GM12801 (cell line): ENCODE measurements around the gene MS4A10.

Source experiments
- TF ChIP-seq, protein P1 (sequence below): IDR thresholded peaks from one replicate; pipeline ENCODE4 v1.5.1; 2011; ENCODE audit warnings: control low read depth; ENCODE audit not compliant: insufficient read length; ENCODE audit errors: extremely low read depth

The MS4A10 gene

DNA sequence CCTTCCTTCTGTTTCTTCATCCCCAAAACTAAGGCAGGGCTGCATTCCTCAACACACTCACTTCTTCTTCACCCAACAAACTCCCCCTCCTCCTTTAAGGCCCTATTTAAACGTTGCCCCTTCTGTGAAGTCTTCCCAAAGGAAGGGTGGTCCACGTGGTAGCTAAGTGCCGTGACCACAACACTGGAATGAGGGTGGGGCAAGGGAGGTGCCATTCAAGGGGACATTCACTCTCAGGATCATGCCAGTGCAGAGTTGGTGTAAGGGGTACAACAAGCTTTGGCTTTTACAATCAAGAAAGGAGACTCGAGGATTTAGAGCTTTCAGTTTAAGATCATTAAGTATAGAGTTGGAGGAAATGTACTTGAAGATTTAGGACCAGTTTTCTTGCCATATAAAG, 8.0 kb upstream of the MS4A10 start:
- TF ChIP-seq, protein P1, sequence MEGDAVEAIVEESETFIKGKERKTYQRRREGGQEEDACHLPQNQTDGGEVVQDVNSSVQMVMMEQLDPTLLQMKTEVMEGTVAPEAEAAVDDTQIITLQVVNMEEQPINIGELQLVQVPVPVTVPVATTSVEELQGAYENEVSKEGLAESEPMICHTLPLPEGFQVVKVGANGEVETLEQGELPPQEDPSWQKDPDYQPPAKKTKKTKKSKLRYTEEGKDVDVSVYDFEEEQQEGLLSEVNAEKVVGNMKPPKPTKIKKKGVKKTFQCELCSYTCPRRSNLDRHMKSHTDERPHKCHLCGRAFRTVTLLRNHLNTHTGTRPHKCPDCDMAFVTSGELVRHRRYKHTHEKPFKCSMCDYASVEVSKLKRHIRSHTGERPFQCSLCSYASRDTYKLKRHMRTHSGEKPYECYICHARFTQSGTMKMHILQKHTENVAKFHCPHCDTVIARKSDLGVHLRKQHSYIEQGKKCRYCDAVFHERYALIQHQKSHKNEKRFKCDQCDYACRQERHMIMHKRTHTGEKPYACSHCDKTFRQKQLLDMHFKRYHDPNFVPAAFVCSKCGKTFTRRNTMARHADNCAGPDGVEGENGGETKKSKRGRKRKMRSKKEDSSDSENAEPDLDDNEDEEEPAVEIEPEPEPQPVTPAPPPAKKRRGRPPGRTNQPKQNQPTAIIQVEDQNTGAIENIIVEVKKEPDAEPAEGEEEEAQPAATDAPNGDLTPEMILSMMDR = no peak

DNA sequence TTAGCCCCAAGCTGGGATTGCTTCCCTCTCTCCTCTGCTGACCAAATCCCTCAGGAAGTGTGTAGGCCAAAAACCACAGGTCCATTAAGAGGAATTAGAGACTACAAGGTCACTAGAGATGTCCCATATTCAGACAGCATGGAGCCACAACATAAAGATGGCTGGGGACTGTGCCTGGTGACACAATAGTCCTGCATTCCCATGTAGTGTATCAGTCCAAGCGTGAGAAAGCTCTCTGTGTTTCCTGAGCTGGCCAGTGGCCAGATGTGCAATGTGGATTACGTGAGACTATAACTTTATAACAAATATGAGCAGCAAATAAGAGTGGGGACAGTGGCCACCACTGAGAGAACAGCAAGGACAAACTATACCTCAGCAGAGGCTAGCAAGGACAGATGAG, 7.6 kb upstream of the MS4A10 start:
- TF ChIP-seq, protein P1 = no peak

- TF ChIP-seq, protein P1 = no peak
Observed at GRCh38 chr11:60780065-60780464, 5.1 kb upstream of the MS4A10 start.

- TF ChIP-seq, protein P1 = no peak
Observed at GRCh38 chr11:60780774-60781173, 4.4 kb upstream of the MS4A10 start.

DNA sequence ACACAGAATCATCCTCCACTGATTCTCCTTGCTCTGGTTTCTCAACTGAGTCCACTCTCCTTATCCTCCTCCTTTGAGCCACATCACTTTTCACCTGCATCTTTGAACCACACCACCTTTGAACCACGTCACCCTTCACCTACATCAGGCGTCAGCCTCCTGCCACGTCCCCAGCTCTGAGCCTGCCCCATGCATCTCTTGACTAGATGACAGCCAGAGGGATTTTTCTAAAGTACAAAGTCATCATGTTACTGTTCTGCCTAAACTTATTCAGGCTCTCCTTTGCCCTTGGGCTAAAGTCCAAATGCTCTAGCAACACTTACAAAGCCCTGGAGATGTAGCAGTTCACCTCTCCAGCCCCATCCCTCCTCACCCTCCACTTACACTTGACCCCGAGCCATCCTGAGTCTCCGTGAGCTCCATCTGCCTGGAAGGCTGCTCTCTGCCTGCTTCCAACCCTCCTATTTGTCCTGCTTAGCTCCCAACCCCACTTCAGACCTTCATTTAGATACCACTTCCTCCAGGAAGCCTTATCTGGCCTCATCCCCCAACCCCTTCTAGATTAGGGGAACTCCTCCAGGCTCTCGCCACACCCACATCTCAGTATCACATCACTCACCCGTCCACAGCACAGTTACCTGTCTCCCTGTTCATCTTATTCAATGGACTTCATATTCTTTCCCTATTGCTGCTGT, 3.7 kb upstream of the MS4A10 start:
- TF ChIP-seq, protein P1 = no peak

DNA sequence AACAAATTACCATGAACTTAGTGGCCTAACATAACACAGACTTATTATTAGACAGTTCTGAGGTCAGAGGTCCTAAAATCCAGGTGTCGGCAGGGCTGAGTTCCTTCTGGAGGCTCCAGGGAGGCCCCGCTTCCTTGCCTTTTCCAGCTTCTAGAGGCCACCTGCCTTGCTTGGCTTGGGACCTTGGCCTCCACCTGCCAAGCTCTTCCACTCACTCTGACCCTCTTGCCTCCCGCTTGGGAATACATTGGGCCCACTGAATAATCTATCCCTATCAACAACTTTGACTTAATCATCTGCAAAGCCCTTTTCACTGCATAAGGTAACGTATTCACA, 3.2 kb upstream of the MS4A10 start:
- TF ChIP-seq, protein P1 = no peak

DNA sequence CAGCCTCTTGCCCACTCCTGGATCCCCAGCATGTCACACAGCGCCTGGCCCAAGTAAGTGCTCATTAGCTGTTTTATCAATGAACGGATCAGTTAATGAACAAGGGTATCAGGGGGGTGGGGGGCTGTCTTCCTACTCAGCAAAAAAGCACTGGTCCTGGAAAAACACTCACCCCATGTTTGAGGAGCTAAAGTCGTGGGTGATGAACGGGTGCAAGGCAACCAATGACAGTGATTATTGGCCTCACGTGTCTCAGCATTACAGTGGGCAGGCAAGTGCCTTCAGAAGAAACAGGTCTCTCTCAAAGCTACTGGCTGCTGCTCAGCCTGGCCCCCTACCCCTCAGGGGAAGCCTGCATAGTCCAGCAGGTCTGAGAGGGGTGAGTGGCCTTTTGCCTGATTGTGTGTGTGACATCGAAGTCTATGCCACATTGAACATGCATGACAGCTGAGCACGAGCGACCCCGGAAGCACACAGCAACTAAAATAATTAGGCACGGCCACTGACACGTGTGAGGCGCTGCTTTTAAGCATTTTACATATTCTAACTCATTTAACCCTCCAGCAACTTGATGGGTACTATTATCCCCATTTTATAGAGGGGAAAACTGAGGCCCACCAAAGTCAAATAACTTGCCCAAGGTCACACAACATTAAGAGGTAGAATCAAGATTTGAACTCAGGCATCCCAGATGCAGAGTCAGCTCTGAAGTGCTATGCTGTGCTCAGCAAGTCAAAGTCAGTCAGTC, 2.6 kb upstream of the MS4A10 start:
- TF ChIP-seq, protein P1 = no peak
